Measurements from ENCODE around the gene P2RY14.

P2RY14 gene

DNA sequence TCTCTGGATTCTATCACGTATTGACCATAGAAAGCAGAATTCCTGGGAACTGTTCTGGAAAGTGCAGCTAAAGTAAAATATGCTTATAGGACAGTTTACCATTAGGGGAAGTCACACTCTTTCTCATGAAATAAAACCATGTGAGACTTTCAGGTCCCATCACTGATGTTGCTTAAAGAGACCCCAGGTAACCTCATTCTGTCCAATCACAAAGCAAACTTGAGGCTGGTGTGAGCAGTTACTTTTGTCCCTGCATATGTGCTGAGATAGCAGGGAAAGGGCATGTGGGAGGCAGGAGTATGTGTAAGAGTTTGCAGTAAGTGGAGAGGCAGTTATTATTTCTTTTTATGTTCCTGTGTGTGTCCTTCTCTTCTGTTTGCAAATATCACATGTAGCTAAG lies 22.2 kb upstream of the P2RY14 start:
- DNase-seq: no peak

DNA sequence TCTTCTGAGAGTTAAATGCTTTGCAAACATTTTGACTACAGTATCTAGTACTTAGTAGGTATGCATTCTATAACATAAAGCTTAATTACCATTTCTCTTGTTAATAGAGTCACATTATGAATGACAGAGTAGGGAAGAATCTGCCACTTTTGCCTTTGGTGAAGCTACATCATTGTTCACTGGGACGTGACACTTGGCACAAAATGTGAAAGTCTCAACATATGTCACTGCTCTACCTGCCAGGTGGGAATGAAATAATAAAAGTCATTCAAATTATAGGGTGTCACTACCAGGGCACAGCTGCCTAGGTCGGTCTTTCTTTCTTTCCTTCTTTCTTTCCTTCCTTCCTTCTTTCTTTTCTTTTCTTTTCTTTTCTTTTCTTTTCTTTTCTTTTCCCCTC lies 20.7 kb upstream of the P2RY14 start:
- no peak for DNase-seq

DNA sequence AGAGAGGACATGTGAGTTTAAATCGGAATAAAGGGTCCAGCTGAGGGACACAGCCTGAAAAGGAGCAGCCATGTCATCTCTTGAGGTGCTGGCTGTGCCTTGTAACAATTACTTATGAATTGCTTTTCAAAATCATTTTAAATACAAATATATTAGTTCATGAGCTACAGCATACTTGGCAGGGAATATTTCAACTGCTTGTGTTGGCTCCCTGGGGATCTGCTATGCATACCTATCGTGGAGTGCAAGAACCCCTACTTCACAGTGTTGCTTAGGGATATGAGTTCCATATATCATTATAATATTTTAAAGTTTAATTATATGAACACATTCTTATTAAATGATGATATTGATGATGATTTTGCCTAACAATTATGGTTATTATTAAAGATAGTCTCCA lies 19.1 kb upstream of the P2RY14 start:
- no peak for DNase-seq

DNA sequence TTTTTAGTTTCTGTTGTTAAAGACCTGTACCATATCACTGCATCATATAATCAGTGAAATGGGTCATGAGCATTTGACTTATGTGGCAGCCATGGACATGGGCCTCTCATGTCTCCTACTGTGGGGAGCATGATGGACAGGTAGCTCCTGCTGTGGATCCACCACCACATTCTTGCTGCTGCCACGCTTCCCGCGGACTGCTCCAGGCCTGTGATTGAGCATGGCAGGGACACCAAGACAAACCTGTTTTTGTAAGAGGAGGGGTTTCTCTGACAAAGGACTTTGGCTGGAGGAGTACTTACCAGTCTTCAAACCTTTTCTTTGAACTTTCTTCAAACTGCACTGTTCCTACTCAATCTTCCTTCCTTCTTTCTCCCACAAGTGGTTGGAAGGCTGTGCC lies 17.9 kb upstream of the P2RY14 start:
- no peak for DNase-seq

DNA sequence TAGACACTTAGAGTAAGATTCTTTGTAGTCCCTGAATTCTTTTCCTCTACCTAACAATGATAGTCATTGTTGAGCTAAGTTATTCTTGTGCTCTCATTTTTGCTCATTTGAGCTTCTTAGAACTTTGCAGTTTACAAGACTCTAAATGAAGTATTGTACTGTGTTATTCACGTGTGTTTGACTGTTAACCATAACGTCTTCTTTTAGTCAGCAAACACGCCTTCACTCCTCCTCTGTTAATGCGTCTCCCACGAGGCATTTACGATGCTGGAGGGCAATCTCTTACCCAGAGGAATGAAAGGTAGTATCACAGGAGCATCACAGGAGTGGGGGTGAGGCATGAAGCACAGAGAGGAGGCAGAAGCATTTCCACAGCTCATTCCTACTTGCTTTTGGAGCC lies 14.8 kb upstream of the P2RY14 start:
- no peak for DNase-seq

DNA sequence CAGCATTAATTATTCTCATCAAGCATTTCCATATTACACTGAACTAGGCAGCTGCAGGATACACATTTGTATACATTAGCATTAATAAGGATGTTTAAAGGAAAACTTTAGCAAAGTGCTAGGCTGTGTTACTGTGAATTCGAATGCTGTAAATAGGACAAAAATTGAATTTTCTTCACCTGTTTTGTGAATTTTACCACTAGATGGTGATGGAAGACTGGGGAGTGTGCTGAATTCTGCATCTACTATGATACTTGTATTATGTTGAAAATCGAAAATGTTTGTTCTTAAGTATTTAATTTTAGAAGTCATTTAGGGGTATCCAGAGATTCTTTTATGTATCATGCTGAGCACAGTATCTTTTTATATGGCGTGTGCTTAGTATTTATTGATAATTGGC lies 12.3 kb upstream of the P2RY14 start:
- DNase-seq: peak; percentile 32

DNA sequence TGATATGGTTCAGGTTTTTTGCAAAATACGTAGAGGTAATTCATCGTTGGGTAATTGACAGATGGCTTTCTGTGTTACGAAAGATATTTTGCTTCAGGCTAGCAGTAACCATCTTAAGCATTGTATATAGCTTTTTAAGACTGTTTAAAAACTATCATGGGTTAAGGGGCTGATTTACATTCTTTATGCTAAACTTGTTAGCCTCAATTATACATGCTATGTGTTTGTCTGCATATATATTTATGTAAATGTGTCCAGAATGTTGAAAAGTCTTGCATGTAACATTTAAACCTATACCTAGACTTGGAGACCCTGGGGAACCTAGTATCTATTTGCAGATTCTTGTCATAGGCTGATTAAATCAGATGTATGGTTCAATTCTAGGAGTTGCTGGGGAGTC lies 11.1 kb upstream of the P2RY14 start:
- DNase-seq: no peak

DNA sequence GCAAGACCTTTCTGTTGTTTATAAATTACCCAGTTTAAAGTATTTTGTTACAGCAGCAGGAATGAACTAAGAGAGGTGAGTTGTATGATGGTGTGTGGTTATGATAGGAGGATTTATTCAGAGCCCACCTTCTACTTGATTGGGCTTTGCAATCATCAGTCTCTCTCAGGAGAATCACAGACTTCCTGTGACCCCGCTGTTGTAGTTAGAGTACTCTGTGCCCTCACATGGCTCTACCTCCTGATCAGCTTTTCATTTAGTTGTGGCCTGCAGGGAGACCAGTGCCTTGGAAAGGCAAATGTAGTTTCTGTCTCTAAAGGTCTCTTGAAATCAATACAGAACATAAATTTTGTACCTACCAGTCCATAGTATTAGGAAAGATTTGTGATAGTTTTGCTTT lies 7.6 kb upstream of the P2RY14 start:
- no peak for DNase-seq

DNA sequence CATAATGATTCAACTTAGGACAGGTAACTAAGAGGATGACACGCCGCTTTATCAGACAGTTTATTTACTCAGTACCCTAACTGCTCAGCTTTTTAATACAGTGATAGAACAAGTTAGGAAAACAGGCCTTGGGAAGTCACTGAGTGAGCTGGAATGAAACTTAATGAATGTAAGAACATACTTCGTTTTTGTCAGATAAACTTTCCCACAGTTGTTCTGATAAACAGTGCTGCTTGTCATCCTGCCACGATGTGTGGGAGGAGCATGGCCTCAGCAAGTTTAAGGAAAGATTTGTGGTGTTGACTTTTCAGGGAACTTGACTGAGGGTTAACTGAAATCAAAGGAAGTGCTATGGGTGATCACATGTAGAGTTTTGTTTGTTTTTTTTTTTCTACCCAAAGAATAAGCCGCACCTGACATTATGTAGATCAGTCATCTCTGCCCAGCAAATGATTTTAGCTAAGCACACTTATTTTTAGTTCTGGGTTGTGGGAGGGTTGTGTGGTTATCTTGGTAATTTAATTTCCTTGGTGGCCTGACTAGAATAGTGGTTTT lies 5.6 kb upstream of the P2RY14 start:
- DNase-seq: no peak

DNA sequence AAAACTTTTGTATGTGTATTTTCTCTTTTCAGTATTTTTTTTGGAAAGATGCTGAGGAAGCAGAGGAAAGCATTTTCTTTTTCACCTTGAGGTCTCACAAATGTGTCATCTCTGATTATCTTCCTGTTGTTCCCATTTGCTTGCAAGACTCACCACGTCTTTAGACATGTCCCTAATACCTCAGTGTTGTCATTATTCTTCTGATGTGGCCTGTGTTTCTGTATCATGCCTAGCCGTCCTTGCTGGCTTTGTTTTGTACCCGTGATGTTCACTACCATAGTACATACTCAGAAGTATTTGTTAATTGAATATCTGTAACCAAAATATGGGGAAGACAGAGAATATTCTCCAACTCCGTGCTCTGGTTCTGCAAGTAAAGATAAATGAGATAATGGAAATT lies 5.0 kb upstream of the P2RY14 start:
- no peak for DNase-seq

DNA sequence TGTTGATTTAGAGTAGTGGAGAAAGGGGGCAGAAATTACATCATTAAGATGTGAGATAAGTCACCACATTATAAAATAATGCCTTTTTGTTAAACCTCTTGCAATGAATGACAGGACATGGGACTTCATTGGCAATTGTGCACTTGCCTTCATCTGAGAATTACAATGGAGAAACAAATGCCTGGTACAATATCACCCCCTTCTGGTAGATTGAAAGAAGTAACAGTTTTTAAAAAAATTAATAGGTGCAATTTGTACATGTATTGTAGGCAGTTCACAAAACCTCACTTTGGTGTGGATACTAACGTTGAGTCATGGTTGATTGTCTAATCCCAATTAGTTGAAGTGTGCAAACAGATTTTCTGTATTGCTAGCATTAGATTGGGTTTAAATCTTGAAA lies 4.6 kb upstream of the P2RY14 start:
- peak; percentile 81 for DNase-seq

DNA sequence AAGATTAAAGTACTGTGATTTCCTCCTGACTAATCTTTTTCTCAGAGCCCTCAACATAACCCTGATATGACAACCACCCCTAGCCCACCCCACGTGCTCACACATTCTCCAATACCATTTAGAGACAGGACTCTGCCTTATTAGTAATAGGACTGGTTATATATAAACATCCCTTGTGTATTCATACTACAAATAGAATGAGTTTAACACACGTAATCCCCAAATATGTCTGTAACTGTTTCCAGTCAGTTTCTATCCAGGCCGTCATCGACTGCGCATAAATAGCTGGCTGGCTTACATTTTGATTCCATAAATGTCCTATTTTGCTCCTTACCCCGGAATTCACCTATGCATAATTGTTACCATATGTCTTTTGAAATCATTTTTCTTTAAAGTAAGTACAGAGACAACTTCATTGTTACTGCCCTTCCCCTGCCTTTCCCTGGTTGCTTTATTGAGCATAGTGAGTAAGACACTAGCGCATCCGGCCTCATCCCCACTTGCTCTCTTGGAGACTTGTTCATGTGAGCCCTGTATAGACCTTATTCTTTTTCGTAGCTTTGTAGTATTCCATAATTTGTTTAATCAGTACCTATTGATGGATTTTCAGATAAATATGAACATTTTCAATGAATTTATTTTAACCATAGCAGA lies 3.5 kb upstream of the P2RY14 start:
- no peak for DNase-seq

DNA sequence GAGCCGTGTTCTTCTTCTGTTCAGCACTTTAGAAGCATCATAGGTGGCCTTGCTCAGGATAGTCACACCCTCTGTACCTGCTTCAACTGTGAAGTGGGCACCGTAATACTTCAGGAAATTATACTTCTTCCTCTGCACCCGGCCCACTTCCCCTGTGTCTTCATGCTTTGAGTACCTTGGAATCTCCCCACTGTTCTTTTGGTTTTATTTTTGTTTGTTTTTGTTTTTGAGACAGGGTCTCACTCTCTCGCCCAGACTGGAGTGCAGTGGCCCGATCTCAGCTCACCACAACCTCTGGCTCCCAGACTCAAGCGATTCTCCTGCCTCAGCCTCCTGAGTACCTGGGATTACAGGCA lies 1.7 kb downstream of the P2RY14 start:
- no peak for DNase-seq

DNA sequence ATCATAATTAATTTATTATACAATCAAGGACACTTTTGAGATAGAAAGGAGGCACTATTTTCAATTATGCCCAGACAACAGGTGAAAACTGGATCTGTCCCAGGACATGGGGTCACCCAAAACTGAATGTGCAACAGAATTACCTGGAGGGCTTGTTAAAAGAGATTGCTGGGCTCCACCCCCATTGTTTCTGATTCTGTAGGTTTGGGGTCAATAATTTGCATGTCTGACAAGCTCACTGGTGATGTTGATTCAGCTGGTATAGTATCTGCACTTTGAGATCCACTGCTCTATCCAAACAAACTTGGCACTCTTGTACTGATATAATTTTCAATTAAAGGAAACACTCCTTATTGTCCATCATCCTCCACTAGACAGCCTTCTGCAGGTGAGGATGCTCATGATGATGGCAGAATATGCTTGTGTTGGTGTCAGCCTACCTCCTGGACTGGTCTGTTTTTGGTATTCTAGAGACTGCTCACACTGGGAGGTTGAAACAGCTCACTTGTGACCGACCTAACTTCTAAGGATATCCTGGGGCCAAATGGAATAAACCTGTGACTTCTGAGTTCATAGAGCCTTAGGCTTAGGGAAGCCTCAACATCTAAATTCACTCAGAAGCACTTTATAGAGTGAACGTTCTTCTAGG lies 2.2 kb downstream of the P2RY14 start:
- no peak for DNase-seq

DNA sequence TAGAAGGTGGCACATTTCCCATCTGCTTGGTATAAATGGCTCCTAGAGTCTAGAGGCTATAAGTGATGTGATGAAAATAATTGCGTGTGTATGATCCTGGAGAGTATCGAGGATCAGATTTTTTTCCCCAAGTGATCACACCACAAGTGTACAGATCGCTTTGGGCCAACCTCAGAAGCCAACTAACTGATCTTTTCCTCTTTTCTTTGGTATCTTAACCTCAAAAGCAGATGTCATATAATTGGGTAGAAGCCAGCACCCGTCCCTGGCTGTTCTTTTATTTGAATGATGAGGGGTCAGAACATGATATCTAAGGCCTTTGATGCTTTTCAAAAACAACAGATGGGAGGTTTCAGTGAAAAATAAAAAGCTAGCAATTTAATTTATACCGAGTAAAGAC lies 3.3 kb downstream of the P2RY14 start:
- no peak for DNase-seq

DNA sequence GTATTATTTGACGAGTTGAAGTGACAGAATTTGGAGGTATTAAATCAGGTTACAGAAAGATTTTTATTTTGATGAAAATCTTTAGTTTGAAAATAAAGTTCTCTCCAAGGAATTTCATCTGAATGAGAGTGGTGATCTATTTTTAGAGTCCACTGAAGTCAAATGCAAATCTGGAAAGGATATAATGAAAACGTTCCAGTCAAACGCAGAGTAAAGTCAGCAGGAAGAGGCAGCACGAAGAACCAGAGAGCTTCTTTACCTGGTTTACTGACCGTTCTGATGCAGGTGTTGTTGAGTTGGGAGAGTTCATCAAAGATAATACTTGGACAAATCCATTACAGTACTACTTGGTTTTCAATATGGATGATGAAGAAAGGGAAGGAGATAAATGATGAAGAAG lies 8.7 kb downstream of the P2RY14 start:
- no peak for DNase-seq

DNA sequence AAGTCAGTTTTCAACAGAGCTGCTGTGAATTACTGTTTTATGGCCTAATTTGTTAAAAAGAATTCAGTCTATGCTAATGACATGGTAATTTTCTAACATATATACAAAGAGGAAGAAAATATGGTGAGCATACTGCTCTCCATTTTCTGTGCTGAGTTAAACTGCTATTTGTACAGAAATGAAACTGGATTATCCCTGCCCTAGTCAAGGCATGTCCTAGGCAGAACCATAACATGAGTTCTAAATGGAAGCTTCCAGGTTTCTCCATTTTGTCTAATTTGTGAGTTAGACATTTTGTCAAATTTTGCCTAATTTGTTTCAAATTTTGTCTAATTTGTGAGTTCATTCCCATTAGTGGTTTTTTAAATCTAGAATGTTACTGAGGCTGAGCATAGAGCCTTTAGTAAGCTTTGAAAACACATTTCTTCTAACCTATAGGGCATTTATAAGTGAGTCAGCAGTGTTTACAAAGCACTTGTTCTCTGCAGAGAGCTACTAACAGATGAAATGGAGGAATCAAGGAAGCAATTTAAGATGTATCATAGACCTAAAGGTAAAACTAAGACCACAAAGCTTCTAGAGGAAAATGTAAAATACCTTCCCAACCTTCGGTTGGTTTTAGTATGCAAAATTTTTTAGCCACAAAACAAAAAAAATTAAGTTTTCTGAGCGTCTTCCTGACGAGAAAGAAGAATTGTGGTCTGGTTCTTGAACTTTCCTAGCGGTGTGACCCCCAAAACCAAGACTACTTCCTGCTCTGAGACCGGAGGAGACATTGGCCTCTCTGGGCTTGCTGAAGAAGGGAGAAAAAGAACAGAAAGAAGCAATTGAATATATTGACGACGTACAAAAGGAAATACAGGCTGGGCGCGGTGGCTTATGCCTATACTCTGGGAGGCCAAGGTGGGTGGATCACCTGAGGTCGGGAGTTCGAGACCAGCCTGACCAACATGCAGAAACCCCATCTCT lies 9.8 kb downstream of the P2RY14 start:
- DNase-seq: no peak

DNA sequence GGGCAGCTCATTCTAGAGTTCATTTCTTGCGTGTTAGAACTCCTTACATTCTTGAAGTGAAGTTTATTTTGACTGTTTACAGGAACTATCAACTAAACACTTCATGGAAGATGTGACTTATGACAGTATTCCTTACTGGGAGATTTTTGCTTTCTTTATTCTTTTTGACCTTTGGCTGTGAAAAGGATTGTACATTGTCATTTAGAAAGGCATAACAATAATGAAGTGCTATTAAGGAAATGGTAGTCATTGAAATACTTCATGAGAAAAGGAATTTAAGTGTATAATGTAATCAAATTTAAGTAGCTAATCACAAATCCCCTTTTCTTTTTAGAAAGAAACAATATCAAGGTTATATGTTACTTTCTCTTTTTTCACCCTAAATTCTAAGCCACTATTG lies 11.3 kb downstream of the P2RY14 start:
- no peak for DNase-seq

DNA sequence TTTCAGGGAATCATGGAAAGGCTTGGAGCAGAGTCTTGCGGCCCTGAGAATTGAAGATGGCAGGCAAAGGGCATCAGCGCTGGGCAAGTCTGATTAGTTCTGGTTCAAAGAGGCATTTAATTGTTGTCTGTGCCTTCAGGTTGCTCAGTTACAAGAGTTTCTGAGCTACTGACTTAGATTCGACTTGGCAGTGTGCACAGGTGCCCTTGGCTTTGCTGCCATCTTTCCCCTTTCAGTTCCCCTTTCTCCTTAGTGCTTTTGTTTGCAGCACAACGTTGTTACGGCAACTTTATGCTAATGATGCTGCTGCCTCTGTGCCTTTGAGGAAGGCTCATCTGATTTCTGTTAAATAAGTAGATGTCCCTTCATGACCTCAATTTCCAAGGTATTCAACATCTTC lies 12.5 kb downstream of the P2RY14 start:
- DNase-seq: peak; percentile 56

DNA sequence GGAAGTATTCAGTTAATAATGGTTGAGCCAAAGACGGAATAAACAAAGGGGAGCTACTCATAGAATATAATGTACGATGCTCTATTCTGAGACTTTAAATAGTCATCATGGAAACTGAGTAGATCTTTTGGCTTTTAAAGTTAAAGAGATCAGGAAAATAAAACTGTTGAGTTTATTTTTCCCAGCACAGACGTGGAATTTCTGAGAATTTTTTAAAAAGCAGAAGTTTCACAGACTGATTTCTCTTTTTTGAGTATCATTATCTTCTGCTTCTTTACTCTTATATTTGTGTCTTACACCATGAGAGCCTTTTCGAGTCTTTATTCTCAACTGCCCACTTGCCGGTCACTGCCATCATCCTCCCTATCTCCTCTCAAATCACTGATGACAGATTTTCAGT lies 13.2 kb downstream of the P2RY14 start:
- DNase-seq: no peak

DNA sequence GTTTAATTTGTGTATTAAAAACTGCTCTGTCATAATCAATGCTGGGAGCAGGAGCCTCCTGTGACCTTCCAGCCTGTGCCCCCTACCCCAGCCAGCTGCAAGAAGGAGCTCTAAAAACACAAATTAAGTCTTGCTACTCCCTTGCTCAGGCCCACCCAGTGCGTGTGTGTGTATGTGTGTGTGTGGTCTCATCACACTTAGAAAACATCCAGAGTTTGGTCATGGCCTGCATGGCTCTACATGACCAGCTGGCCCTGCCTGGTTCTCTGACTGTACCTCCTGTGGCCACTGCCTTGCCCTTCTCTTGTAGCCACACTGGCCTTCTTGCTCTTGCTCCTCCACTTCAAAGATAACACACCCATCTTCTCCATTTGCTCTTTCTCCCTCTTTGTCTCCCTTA lies 13.7 kb downstream of the P2RY14 start:
- no peak for DNase-seq

DNA sequence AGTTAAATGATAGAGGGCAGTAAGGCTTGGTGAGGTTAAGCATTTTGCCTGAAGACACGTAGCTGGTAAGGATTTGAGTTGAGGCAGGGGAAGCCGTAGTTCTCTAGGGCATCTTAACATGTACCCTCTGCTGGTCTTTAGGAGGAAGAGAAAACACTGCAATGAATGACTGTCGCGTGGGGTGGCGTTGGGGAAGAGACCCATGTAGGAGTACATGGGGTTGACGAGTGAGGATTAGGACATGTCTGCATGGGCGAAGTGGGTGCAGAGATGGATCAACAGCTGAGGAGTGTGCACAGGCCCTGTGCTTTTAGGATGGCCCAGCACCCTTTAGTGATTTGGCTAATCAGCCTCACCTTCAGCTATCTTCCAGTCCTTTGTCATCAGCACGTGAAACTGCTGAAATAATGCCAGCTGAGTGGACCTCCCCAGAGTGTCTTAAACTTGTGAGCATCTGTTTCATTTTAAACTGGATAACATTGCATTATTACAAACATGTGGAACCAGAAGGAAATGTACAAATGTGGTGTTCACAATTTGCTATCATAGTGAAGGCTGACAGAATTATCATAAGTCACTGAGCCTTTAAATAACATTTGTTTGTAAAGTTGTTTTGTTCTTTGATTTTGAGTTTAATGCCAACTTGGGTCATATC lies 15.3 kb downstream of the P2RY14 start:
- DNase-seq: peak; percentile 63

DNA sequence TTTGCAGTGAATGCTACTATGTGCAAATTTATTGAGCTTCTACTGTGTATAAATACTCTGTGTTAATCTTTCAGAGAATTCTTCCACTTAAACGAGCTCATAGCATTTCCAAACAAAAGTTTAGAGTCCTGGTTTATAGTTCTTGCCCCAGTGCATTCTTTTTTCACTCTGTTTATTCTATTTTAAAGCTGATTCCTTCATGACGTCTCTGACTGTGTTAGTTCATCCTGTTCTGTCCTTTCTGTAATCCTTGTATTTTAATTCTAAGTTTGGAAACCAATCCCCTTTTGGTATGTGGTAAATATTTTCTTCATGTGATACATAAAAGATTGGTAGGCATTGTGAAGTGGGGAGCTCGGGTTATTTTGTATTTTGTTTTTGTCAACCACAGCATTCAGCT lies 18.7 kb downstream of the P2RY14 start:
- no peak for DNase-seq
